Measurements from ENCODE around the gene ABI3BP. TPM values are rescaled to one million over a fixed set of nuclear protein-coding genes. Genes with fewer than 3 reads are reported as not detected.

The ABI3BP gene
- total RNA-seq, 1 experiment from 2014 or later = 5.2 TPM

- CTCF ChIA-PET = no interaction called here
- peaks cover 7% of the 10 kb centered on the region for H3K36me3 Mint-ChIP-seq (ENCODE audit: insufficient read depth, unreplicated experiment)
- no TSS peak for BruUV-seq (replicated peaks)
- DNase-seq = no peak
- H3K9me3 Mint-ChIP-seq (ENCODE audit: low read depth, unreplicated experiment) = peaks cover 9% of the 10 kb centered on the region
- intact Hi-C loops (cut with micrococcal nuclease; ENCODE audit: unreplicated experiment) = no loop called here
- H3K4me3 Mint-ChIP-seq (ENCODE audit: low read depth, unreplicated experiment) = no peak overlapping the region
- peak overlapping the region; percentile 53 for H3K27ac Mint-ChIP-seq (ENCODE audit: unreplicated experiment)
- no peak for TF ChIP-seq CTCF (IDR thresholded peaks at IDR 0.05; ENCODE audit: unreplicated experiment)
- H3K4me1 Mint-ChIP-seq (ENCODE audit: low read depth, unreplicated experiment) = peaks cover 55% of the 10 kb centered on the region
- H3K27me3 Mint-ChIP-seq (ENCODE audit: unreplicated experiment) = no peaks in the 10 kb centered on the region
These were observed 45.2 kb upstream of the ABI3BP start for GRCh38 chr3:101038393-101038792.

- CTCF ChIA-PET = no interaction called here
- peaks cover 8% of the 10 kb centered on the region for H3K9me3 Mint-ChIP-seq (ENCODE audit: low read depth, unreplicated experiment)
- H3K4me1 Mint-ChIP-seq (ENCODE audit: low read depth, unreplicated experiment) = peaks cover 51% of the 10 kb centered on the region
- no TSS peak for BruUV-seq (replicated peaks)
- no peak overlapping the region for H3K4me3 Mint-ChIP-seq (ENCODE audit: low read depth, unreplicated experiment)
- TF ChIP-seq CTCF (IDR thresholded peaks at IDR 0.05; ENCODE audit: unreplicated experiment) = no peak
- DNase-seq = no peak
- H3K36me3 Mint-ChIP-seq (ENCODE audit: insufficient read depth, unreplicated experiment) = peaks cover 7% of the 10 kb centered on the region
- H3K27me3 Mint-ChIP-seq (ENCODE audit: unreplicated experiment) = no peaks in the 10 kb centered on the region
- intact Hi-C loops (cut with micrococcal nuclease; ENCODE audit: unreplicated experiment) = loop anchor here (2.0 kb wide), 1 partner anchor 35 kb away; no protein-coding TSS in a partner anchor
- H3K27ac Mint-ChIP-seq (ENCODE audit: unreplicated experiment) = no peak overlapping the region
These were observed 44.4 kb upstream of the ABI3BP start for GRCh38 chr3:101037613-101038012.

- Mint-ChIP-seq H3K36me3 (ENCODE audit: insufficient read depth, unreplicated experiment) (peaks cover 7% of the 10 kb centered on the region), H3K4me3 (ENCODE audit: low read depth, unreplicated experiment) (no peak overlapping the region), H3K27ac (ENCODE audit: unreplicated experiment) (peak overlapping the region; percentile 94), H3K9me3 (ENCODE audit: low read depth, unreplicated experiment) (peaks cover 4% of the 10 kb centered on the region), H3K4me1 (ENCODE audit: low read depth, unreplicated experiment) (peaks cover 47% of the 10 kb centered on the region), H3K27me3 (ENCODE audit: unreplicated experiment) (no peaks in the 10 kb centered on the region)
- CTCF ChIA-PET = interaction anchor here (0.9 kb wide), 1 partner anchor 43 kb away, joined by 3 read pairs; the partner anchor contains the start of gene ABI3BP
- no peak for TF ChIP-seq CTCF (IDR thresholded peaks at IDR 0.05; ENCODE audit: unreplicated experiment)
- TSS peak; percentile 75 for BruUV-seq (replicated peaks)
- intact Hi-C loops (cut with micrococcal nuclease; ENCODE audit: unreplicated experiment) = loop anchor here (2.0 kb wide), 1 partner anchor 36 kb away; no protein-coding TSS in a partner anchor
- DNase-seq = no peak
These were observed 43.5 kb upstream of the ABI3BP start for GRCh38 chr3:101036676-101037075.

- peaks cover 7% of the 10 kb centered on the region for H3K36me3 Mint-ChIP-seq (ENCODE audit: insufficient read depth, unreplicated experiment)
- DNase-seq = peak; percentile 75
- TF ChIP-seq CTCF (IDR thresholded peaks at IDR 0.05; ENCODE audit: unreplicated experiment) = no peak
- peaks cover 4% of the 10 kb centered on the region for H3K9me3 Mint-ChIP-seq (ENCODE audit: low read depth, unreplicated experiment)
- CTCF ChIA-PET = interaction anchor here (0.9 to 1.0 kb wide), 2 partner anchors 42 to 160 kb away, joined by 3 to 4 read pairs; partner anchors contain the start of gene ABI3BP
- BruUV-seq (replicated peaks) = no TSS peak
- intact Hi-C loops (cut with micrococcal nuclease; ENCODE audit: unreplicated experiment) = loop anchor here (2.0 kb wide), 1 partner anchor 37 kb away; no protein-coding TSS in a partner anchor
- H3K4me1 Mint-ChIP-seq (ENCODE audit: low read depth, unreplicated experiment) = peaks cover 47% of the 10 kb centered on the region
- H3K27me3 Mint-ChIP-seq (ENCODE audit: unreplicated experiment) = no peaks in the 10 kb centered on the region
- peak overlapping the region; percentile 94 for H3K27ac Mint-ChIP-seq (ENCODE audit: unreplicated experiment)
- H3K4me3 Mint-ChIP-seq (ENCODE audit: low read depth, unreplicated experiment) = no peak overlapping the region
These were observed 43.0 kb upstream of the ABI3BP start for GRCh38 chr3:101036213-101036618.

All from Calu3 (cell line).